ENCODE data around the gene CD9. TPM values are rescaled to one million over a fixed set of nuclear protein-coding genes. Genes with fewer than 3 reads are reported as not detected.
A peak's percentile ranks its signal among the peaks of the same experiment; 100 is the strongest.

CD9 gene
- total RNA-seq, 2 donors from 2014 or later = 249 to 300 TPM

DNA sequence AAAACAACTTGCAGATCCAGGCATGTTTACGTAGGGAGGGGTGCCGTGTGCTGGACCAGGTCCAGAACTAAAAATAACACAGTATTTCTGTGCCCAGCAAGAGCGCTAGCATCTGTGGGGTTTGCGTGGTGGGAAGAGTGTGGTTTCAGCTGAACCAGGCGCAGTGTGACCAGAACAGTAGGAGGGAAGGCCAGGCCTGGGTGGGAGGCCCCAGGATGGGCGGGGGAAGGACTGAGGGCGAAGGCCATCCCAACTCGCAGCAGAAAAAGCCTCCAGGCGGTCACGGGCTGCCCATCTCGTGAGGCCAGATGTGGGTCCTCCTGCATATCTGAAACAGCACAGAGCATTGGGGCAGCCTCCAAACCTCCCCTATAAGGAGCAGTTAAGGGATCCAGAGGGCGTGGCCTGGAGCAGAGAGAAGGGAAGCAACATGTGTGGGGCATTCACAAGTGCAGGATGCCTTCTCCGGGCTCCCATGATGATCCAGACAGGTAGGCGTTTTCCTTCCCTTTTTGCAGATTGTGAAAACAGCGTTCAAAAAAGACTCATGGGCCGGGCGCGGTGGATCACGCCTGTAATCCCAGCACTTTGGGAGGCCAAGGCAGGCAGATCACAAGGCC lies 17.8 kb upstream of the CD9 start:
- H3K4me1 ChIP-seq (ENCODE audit: control insufficient read depth in 1 of 2, low read depth in 2 of 2) = peaks cover 56 to 86% of the 10 kb centered on the region in 2 donors
- DNase-seq (ENCODE audit: low spot score) (no peak), ATAC-seq (ENCODE audit: insufficient number of reproducible peaks, low FRiP score, low read depth) (peak; percentile 35)
- H3K9me3 ChIP-seq = no peaks in the 10 kb centered on the region
- no peak for TF ChIP-seq CTCF (IDR thresholded peaks at IDR 0.05)
- no peaks in the 10 kb centered on the region for H3K27me3 ChIP-seq (replicated peaks; ENCODE audit: insufficient read depth)
- peak overlapping the region; percentile 17 for H3K4me3 ChIP-seq
- no peaks in the 10 kb centered on the region for H3K36me3 ChIP-seq
- peak overlapping the region; percentile 87 to 91 for H3K27ac ChIP-seq

DNA sequence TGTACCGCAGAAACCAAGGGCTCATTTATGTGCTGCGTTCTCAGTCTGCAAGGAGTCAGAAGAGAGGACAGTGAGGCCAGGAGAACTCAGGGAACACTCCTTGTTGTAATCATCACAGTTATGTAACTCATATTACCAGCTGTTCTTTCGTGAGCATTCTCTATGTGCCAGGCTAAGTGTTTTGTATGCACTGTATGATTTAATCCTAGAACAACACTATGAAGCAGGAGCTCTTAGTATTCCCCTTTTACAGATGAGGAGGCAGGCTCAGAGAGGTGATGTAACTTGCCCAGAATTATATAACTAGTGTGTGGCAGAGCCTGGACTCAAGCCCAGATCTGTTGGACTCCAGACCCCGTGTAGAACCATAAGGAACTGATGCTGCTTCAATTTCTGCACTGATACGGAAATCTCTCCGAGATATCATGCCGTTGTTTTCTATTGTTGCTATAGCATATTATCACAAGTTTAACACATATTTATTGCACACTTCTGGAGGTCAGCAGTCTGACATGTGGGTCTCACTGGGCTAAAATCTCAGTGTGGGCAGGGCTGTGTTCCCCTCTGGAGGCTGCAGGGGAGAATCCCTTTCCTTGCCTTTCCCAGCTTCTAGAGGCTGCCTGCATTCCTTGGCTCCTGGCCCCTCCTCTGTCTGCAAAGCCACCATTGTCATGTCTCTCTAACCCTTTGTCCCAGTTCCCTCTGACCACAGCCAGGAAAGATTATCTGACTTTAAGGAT lies 16.3 kb upstream of the CD9 start:
- Histone ChIP-seq H3K4me1 (ENCODE audit: control insufficient read depth in 1 of 2, low read depth in 2 of 2) (peaks cover 62 to 93% of the 10 kb centered on the region in 2 donors), H3K36me3 (no peaks in the 10 kb centered on the region), H3K4me3 (peak overlapping the region; percentile 16), H3K27me3 (replicated peaks; ENCODE audit: insufficient read depth) (no peaks in the 10 kb centered on the region), H3K9me3 (no peaks in the 10 kb centered on the region), H3K27ac (peak overlapping the region; percentile 87 to 91)
- DNase-seq (ENCODE audit: low spot score) (no peak), ATAC-seq (ENCODE audit: insufficient number of reproducible peaks, low FRiP score, low read depth) (peak; percentile 44)
- no peak for TF ChIP-seq CTCF (IDR thresholded peaks at IDR 0.05)

- no peaks in the 10 kb centered on the region for H3K27me3 ChIP-seq (replicated peaks; ENCODE audit: insufficient read depth)
- H3K4me3 ChIP-seq = no peak overlapping the region
- H3K9me3 ChIP-seq = no peaks in the 10 kb centered on the region
- peaks cover 41 to 70% of the 10 kb centered on the region in 2 donors for H3K4me1 ChIP-seq (ENCODE audit: control insufficient read depth in 1 of 2, low read depth in 2 of 2)
- peak overlapping the region; percentile 69 to 87 for H3K27ac ChIP-seq
- no peak for ATAC-seq (ENCODE audit: insufficient number of reproducible peaks, low FRiP score, low read depth)
- no peak for DNase-seq (ENCODE audit: low spot score)
- no peaks in the 10 kb centered on the region for H3K36me3 ChIP-seq
- TF ChIP-seq CTCF (IDR thresholded peaks at IDR 0.05) = no peak
Observed at GRCh38 chr12:6185961-6186827, 14.0 kb upstream of the CD9 start.

GRCh38 chr12:6187948-6188793 lies 12.0 kb upstream of the CD9 start:
- H3K27ac ChIP-seq = peak overlapping the region; percentile 76 to 87
- no peak for TF ChIP-seq CTCF (IDR thresholded peaks at IDR 0.05)
- no peak overlapping the region for H3K4me3 ChIP-seq
- no peaks in the 10 kb centered on the region for H3K36me3 ChIP-seq
- peaks cover 23 to 50% of the 10 kb centered on the region in 2 donors for H3K4me1 ChIP-seq (ENCODE audit: control insufficient read depth in 1 of 2, low read depth in 2 of 2)
- no peaks in the 10 kb centered on the region for H3K9me3 ChIP-seq
- ATAC-seq (ENCODE audit: insufficient number of reproducible peaks, low FRiP score, low read depth) = no peak
- no peak for DNase-seq (ENCODE audit: low spot score)
- no peaks in the 10 kb centered on the region for H3K27me3 ChIP-seq (replicated peaks; ENCODE audit: insufficient read depth)

Data from thoracic aorta (tissue), 2 donors.